Measurements from ENCODE around the gene KCNJ15. TPM values are rescaled to one million over a fixed set of nuclear protein-coding genes. Genes with fewer than 3 reads are reported as not detected.

KCNJ15 gene
- polyA plus RNA-seq, 1 donor from 2014 or later = not detected

GRCh38 chr21:38254970-38255369, 1.8 kb upstream of the KCNJ15 start:
- no peak overlapping the region for H3K4me3 ChIP-seq (ENCODE audit: low read length)
- TF ChIP-seq POLR2AphosphoS5 (IDR thresholded peaks at IDR 0.05) = no peak
- TF ChIP-seq SMC3 (conservative IDR thresholded peaks at IDR 0.05; ENCODE audit: poor library complexity) = no peak
- no peak for TF ChIP-seq MXI1 (conservative IDR thresholded peaks at IDR 0.05; ENCODE audit: poor library complexity, severe bottlenecking)
- TF ChIP-seq TAF1 (IDR thresholded peaks at IDR 0.05; ENCODE audit: low read depth) = no peak
- no peak for TF ChIP-seq EZH2 (IDR thresholded peaks at IDR 0.05; ENCODE audit: borderline replicate concordance, insufficient read depth, low read length, poor library complexity, severe bottlenecking)
- TF ChIP-seq RAD21 (conservative IDR thresholded peaks at IDR 0.05) = no peak
- TF ChIP-seq EP300 (conservative IDR thresholded peaks at IDR 0.05; ENCODE audit: poor library complexity, severe bottlenecking) = no peak
- no peak for TF ChIP-seq CTCF (IDR thresholded peaks at IDR 0.05; ENCODE audit: poor library complexity, severe bottlenecking)
- TF ChIP-seq REST (IDR thresholded peaks at IDR 0.05; ENCODE audit: borderline replicate concordance) = no peak
- H3K9me2 ChIP-seq (ENCODE audit: insufficient read depth, low read length) = no peaks in the 10 kb centered on the region
- no peak overlapping the region for H3K27ac ChIP-seq (ENCODE audit: low read length)
- H3K9ac ChIP-seq (ENCODE audit: low read length) = no peak overlapping the region
- no peaks in the 10 kb centered on the region for H3K27me3 ChIP-seq (ENCODE audit: insufficient read depth, low read depth, low read length)
- H2AFZ ChIP-seq (ENCODE audit: low read depth, low read length) = no peak overlapping the region
- no peak overlapping the region for H3K4me2 ChIP-seq (ENCODE audit: low read length)
- no peaks in the 10 kb centered on the region for H3K9me3 ChIP-seq (ENCODE audit: low read length)
- H3K79me2 ChIP-seq (replicated peaks; ENCODE audit: insufficient read depth, low read length) = no peaks in the 10 kb centered on the region
- no peaks in the 10 kb centered on the region for H3K36me3 ChIP-seq (ENCODE audit: insufficient read depth, low read length)
- no peaks in the 10 kb centered on the region for H3F3A ChIP-seq (ENCODE audit: insufficient read depth, low read length, poor library complexity, severe bottlenecking)
- no peaks in the 10 kb centered on the region for H4K20me1 ChIP-seq (ENCODE audit: insufficient read depth)

GRCh38 chr21:38255571-38256117, 1.1 kb upstream of the KCNJ15 start:
- Histone ChIP-seq H3K36me3 (ENCODE audit: insufficient read depth, low read length) (no peaks in the 10 kb centered on the region), H3F3A (ENCODE audit: insufficient read depth, low read length, poor library complexity, severe bottlenecking) (no peaks in the 10 kb centered on the region), H3K4me2 (ENCODE audit: low read length) (no peak overlapping the region), H3K79me2 (replicated peaks; ENCODE audit: insufficient read depth, low read length) (no peaks in the 10 kb centered on the region), H4K20me1 (ENCODE audit: insufficient read depth) (no peaks in the 10 kb centered on the region), H2AFZ (ENCODE audit: low read depth, low read length) (no peak overlapping the region), H3K9ac (ENCODE audit: low read length) (no peak overlapping the region), H3K9me3 (ENCODE audit: low read length) (no peaks in the 10 kb centered on the region), H3K27me3 (ENCODE audit: insufficient read depth, low read depth, low read length) (no peaks in the 10 kb centered on the region), H3K4me3 (ENCODE audit: low read length) (no peak overlapping the region), H3K27ac (ENCODE audit: low read length) (no peak overlapping the region), H3K9me2 (ENCODE audit: insufficient read depth, low read length) (no peaks in the 10 kb centered on the region)
- TF ChIP-seq CTCF (IDR thresholded peaks at IDR 0.05; ENCODE audit: poor library complexity, severe bottlenecking) (no peak), TAF1 (IDR thresholded peaks at IDR 0.05; ENCODE audit: low read depth) (no peak), EP300 (conservative IDR thresholded peaks at IDR 0.05; ENCODE audit: poor library complexity, severe bottlenecking) (no peak), SMC3 (conservative IDR thresholded peaks at IDR 0.05; ENCODE audit: poor library complexity) (no peak), RAD21 (conservative IDR thresholded peaks at IDR 0.05) (no peak), REST (IDR thresholded peaks at IDR 0.05; ENCODE audit: borderline replicate concordance) (no peak), EZH2 (IDR thresholded peaks at IDR 0.05; ENCODE audit: borderline replicate concordance, insufficient read depth, low read length, poor library complexity, severe bottlenecking) (no peak), MXI1 (conservative IDR thresholded peaks at IDR 0.05; ENCODE audit: poor library complexity, severe bottlenecking) (no peak), POLR2AphosphoS5 (IDR thresholded peaks at IDR 0.05) (no peak)
